Fibroblast of lung (primary cell): Measurements from ENCODE around the gene ZBTB37. TPM values are rescaled to one million over a fixed set of nuclear protein-coding genes. Genes with fewer than 3 reads are reported as not detected.

Source experiments
- DNase-seq, 2 donors: peaks; one replicate each; pipeline versions ENCODE4 v3.0.0 to v3.0.0-alpha.2; 2010; ENCODE audit warnings: low read depth in 2 of 2
- H2AFZ ChIP-seq: 2 replicates; pipeline ENCODE4 v1.5.1; 2012; ENCODE audit warnings: low read length, control low read depth, inconsistent platforms
- H3K27ac ChIP-seq: 2 replicates; pipeline ENCODE4 v1.5.1; 2011; ENCODE audit warnings: low read length, control low read depth; ENCODE audit not compliant: insufficient read depth
- H3K27me3 ChIP-seq: 2 replicates; pipeline ENCODE4 v1.5.1; 2011; ENCODE audit warnings: mild to moderate bottlenecking, low read length; ENCODE audit not compliant: control insufficient read depth, insufficient read depth
- H3K36me3 ChIP-seq: 2 replicates; pipeline ENCODE4 v1.5.1; 2011; ENCODE audit warnings: low read length; ENCODE audit not compliant: control insufficient read depth, insufficient read depth
- H3K4me1 ChIP-seq: 2 replicates; pipeline ENCODE4 v1.5.1; 2011; ENCODE audit warnings: low read length; ENCODE audit not compliant: control insufficient read depth, insufficient read depth; ENCODE audit errors: extremely low read depth
- H3K4me2 ChIP-seq: 2 replicates; pipeline ENCODE4 v1.5.1; 2011; ENCODE audit warnings: low read length, control low read depth; ENCODE audit not compliant: insufficient read depth; ENCODE audit errors: extremely low read depth
- H3K4me3 ChIP-seq, 4 experiments: fragments of 200-600 bp in 1 of 4; sonication (generic) in 1 of 4; replicated peaks in 1 of 4; 2 replicates each; pipeline ENCODE4 v1.5.1; 2011 to 2016; ENCODE audit warnings: low read length in 4 of 4, low read depth in 3 of 4, mild to moderate bottlenecking in 3 of 4, control low read depth in 2 of 4, inconsistent platforms in 1 of 4, mixed read lengths in 1 of 4; ENCODE audit not compliant: insufficient read depth in 1 of 4; ENCODE audit errors: control extremely low read depth in 1 of 4
- H3K79me2 ChIP-seq: 2 replicates; pipeline ENCODE4 v1.5.1; 2012; ENCODE audit warnings: mild to moderate bottlenecking, low read length, inconsistent platforms; ENCODE audit not compliant: control insufficient read depth, insufficient read depth
- H3K9ac ChIP-seq: 2 replicates; pipeline ENCODE4 v1.5.1; 2011; ENCODE audit warnings: mild to moderate bottlenecking, low read length, control low read depth; ENCODE audit not compliant: insufficient read depth
- H3K9me3 ChIP-seq: 2 replicates; pipeline ENCODE4 v1.5.1; 2012; ENCODE audit warnings: low read depth, low read length; ENCODE audit not compliant: control insufficient read depth, insufficient read depth
- H4K20me1 ChIP-seq: 2 replicates; pipeline ENCODE4 v1.5.1; 2011; ENCODE audit warnings: low read length; ENCODE audit not compliant: control insufficient read depth, insufficient read depth; ENCODE audit errors: extremely low read depth
- EZH2 ChIP-seq: IDR thresholded peaks from 2 replicates; pipeline ENCODE4 v1.5.1; 2012; ENCODE audit warnings: low read length, control low read depth, mild to moderate bottlenecking; ENCODE audit errors: missing control alignments
- polyA plus RNA-seq, 2 donors: library from polyadenylated mRNA; depleted of rRNA in 1 of 2; stranded (reverse) in 1 of 2; unstranded in 1 of 2; fragments of >200 nt; gene quantifications; 2 replicates each; pipeline ENCODE4 v1.2.1, GENCODE V29; 2011 to 2012; ENCODE audit warnings: missing spikeins in 1 of 2
- total RNA-seq: library from RNA; depleted of rRNA; stranded (reverse); fragments of >200 nt; gene quantifications from 2 replicates; pipeline ENCODE4 v1.2.1, GENCODE V29; 2014
- TF ChIP-seq, protein P1 (sequence below), 2 donors: IDR thresholded peaks in 1 of 2; conservative IDR thresholded peaks in 1 of 2; 1 replicate in 1 of 2; 2 replicates in 1 of 2; pipeline ENCODE4 v1.5.1; 2011 to 2012; ENCODE audit warnings: low read length in 2 of 2, control low read depth in 1 of 2, inconsistent platforms in 1 of 2, low read depth in 1 of 2, mild to moderate bottlenecking in 1 of 2

The ZBTB37 gene
- total and polyA plus RNA-seq, 2 donors (not counting 1 experiment from before 2014, with no cell fraction given) = 3.0 to 8.3 TPM

DNA sequence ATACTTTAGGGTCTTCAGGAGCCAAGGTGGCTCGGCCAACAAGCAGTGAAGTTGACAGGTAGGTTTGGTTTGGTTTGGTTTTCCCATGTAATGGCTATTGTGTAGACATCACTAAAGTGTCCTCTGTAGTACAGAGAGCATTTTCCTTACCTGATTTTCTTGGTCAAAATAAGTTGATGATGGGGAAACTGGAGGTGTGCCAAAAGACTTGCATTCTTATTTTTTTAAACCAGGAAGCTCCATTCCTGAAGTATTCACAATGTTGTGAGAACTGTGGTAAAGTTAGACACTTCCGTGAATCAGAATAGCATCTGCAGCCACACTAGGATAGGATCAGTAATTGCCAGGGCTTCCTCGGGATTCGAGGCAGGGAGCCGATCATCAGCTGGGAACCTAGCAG, 2.9 kb downstream of the ZBTB37 start:
- Histone ChIP-seq H3K27ac (no peak overlapping the region), H2AFZ (no peak overlapping the region)
- no peak for DNase-seq

DNA sequence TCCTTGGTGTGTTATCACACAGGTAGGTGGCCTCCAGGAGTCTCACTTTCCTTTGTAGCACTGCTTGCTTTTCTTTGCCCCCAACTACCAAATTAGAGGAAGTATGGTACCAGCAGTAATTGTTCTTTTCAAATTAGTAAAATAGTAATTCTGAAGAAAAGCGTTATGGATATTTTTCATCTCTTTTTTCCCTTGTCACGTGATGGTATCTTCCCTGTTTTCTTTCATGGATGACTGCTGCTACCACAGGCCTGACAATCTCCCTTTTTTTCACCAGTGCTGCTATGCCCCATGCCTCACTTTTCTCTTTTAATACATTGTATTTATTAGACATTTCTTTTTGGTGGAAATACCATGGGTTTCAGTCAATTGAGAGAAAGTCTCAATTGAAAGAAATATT, 3.3 kb downstream of the ZBTB37 start:
- peaks cover 6% of the 10 kb centered on the region for H3K36me3 ChIP-seq
- H3K9ac ChIP-seq = no peak overlapping the region
- H3K79me2 ChIP-seq = peaks cover 13% of the 10 kb centered on the region
- no peak overlapping the region for H3K4me2 ChIP-seq
- no peak overlapping the region for H3K27ac ChIP-seq
- no peaks in the 10 kb centered on the region for H4K20me1 ChIP-seq
- TF ChIP-seq, protein P1, sequence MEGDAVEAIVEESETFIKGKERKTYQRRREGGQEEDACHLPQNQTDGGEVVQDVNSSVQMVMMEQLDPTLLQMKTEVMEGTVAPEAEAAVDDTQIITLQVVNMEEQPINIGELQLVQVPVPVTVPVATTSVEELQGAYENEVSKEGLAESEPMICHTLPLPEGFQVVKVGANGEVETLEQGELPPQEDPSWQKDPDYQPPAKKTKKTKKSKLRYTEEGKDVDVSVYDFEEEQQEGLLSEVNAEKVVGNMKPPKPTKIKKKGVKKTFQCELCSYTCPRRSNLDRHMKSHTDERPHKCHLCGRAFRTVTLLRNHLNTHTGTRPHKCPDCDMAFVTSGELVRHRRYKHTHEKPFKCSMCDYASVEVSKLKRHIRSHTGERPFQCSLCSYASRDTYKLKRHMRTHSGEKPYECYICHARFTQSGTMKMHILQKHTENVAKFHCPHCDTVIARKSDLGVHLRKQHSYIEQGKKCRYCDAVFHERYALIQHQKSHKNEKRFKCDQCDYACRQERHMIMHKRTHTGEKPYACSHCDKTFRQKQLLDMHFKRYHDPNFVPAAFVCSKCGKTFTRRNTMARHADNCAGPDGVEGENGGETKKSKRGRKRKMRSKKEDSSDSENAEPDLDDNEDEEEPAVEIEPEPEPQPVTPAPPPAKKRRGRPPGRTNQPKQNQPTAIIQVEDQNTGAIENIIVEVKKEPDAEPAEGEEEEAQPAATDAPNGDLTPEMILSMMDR (conservative IDR thresholded peaks at IDR 0.05 in 1 of 2, IDR thresholded peaks at IDR 0.05 in 1 of 2; ENCODE audit: low read depth in 1 of 2, low read length in 2 of 2) = no peak
- TF ChIP-seq EZH2 = no peak
- no peak overlapping the region for H2AFZ ChIP-seq
- H3K4me3 ChIP-seq = no peak overlapping the region
- no peak for DNase-seq
- no peaks in the 10 kb centered on the region for H3K9me3 ChIP-seq
- H3K27me3 ChIP-seq = no peaks in the 10 kb centered on the region
- H3K4me1 ChIP-seq = peaks cover 2% of the 10 kb centered on the region

More for the DNA sequence above, 2.9 kb downstream of the ZBTB37 start:
- Histone ChIP-seq H3K36me3 (peaks cover 7% of the 10 kb centered on the region), H3K9ac (no peak overlapping the region), H3K4me2 (no peak overlapping the region), H3K4me3 (no peak overlapping the region), H3K9me3 (no peaks in the 10 kb centered on the region), H3K79me2 (peaks cover 17% of the 10 kb centered on the region), H4K20me1 (no peaks in the 10 kb centered on the region), H3K4me1 (peaks cover 2% of the 10 kb centered on the region), H3K27me3 (no peaks in the 10 kb centered on the region)
- no peak for TF ChIP-seq EZH2
- TF ChIP-seq, protein P1 (conservative IDR thresholded peaks at IDR 0.05 in 1 of 2, IDR thresholded peaks at IDR 0.05 in 1 of 2; ENCODE audit: low read depth in 1 of 2, low read length in 2 of 2) = no peak

DNA sequence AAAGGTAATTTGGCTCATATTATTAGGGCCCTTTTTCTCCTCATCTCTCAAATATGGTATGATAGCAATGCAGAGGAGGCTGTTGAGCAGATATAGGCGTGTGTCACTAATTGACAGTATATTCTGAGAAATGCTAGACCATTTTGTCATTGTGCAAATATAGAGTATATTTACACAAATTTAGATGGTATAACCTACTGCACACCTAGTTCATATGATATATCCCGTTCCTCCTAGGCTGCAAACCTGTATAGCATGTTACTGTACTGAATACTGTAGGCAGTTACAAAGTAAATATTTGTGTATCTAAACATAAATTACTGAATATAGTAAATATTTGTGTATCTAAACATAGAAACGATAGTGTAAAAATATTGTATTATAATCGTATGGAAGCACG, 8.6 kb downstream of the ZBTB37 start:
- Histone ChIP-seq H3K4me3 (no peak overlapping the region), H3K9me3 (no peaks in the 10 kb centered on the region), H3K79me2 (no peaks in the 10 kb centered on the region), H4K20me1 (no peaks in the 10 kb centered on the region), H3K9ac (no peak overlapping the region), H2AFZ (no peak overlapping the region), H3K36me3 (no peaks in the 10 kb centered on the region), H3K27ac (no peak overlapping the region), H3K27me3 (no peaks in the 10 kb centered on the region), H3K4me2 (no peak overlapping the region), H3K4me1 (no peaks in the 10 kb centered on the region)
- TF ChIP-seq, protein P1 (conservative IDR thresholded peaks at IDR 0.05 in 1 of 2, IDR thresholded peaks at IDR 0.05 in 1 of 2; ENCODE audit: low read depth in 1 of 2, low read length in 2 of 2) = no peak
- TF ChIP-seq EZH2 = no peak
- no peak for DNase-seq
